ENCODE data around the gene UBIAD1. TPM values are rescaled to one million over a fixed set of nuclear protein-coding genes. Genes with fewer than 3 reads are reported as not detected.

Gene UBIAD1
- total and polyA plus RNA-seq, 9 of the 15 experiments (the other 6 are each of a cell fraction or from before 2014, with no cell fraction given): 6.2 to 34.3 (median 22.3) TPM

DNA sequence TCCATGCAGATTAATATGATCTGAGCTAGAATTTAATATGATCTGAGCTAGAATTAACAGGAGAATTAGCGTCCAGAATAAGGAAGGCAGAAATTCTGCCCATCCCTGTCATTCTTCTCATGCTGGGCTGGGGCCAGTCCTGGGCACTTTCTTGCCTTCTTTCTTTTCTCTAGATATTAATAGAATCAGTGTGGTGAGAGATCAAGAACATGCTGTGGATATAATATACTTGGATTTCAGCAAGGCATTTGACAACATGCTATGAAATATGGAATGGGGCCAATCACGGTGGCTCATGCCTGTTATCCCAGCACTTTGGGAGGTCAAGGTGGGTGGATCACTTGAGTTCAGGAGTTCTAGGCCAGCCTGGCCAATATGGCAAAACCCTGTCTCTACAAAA, 18.1 kb downstream of the UBIAD1 start:
- DNase-seq (ENCODE audit: extremely low read depth in 1 of 4, low spot score in 3 of 4) (no peak), FAIRE-seq (no peak), ATAC-seq (no peak)
- POLR2A ChIA-PET: interaction anchor here (0.6 to 1.4 kb wide), 4 partner anchors 8 to 165 kb away, joined by 3 read pairs; partner anchors contain the start of gene MTOR
- Histone ChIP-seq H3K9me3 (replicated peaks; ENCODE audit: control insufficient read depth, insufficient read depth, low read depth, low read length) (no peaks in the 10 kb centered on the region), H2AFZ (ENCODE audit: low read depth, low read length) (no peak overlapping the region), H3K4me3 (no peak overlapping the region), H3K27ac (ENCODE audit: extremely low read depth, low read depth, low read length) (no peak overlapping the region), H3K79me2 (ENCODE audit: control insufficient read depth, insufficient read depth, low read length) (no peaks in the 10 kb centered on the region; the same call in 2 of the 3 replicates), H3K9ac (ENCODE audit: insufficient read depth in 1 of 2, low read depth in 2 of 2, low read length in 2 of 2) (no peak overlapping the region), H3K4me1 (replicated peaks in 1 of 2; ENCODE audit: control insufficient read depth in 2 of 2, insufficient read depth in 2 of 2, low read length in 2 of 2) (no peaks in the 10 kb centered on the region), H3K9me1 (ENCODE audit: control insufficient read depth, insufficient read depth, low read length) (no peaks in the 10 kb centered on the region), H3K36me3 (ENCODE audit: control insufficient read depth, insufficient read depth, low read length) (peaks cover 48% of the 10 kb centered on the region), H3K27me3 (ENCODE audit: control insufficient read depth in 2 of 2, insufficient read depth in 2 of 2, low read length in 2 of 2) (no peaks in the 10 kb centered on the region), H4K20me1 (replicated peaks; ENCODE audit: control insufficient read depth, insufficient read depth, low read length) (0 out of 2 replicates have a peak, but pooled peaks cover 4% of the 10 kb centered on the region), H3K4me2 (ENCODE audit: insufficient read depth, low read length) (no peak overlapping the region)
- CTCF ChIA-PET (ENCODE audit: low intra/inter-chr PET ratio): no interaction called here
- in situ Hi-C loops (cut with MboI) (no loop called here), intact Hi-C loops (cut with micrococcal nuclease) (no loop called here)
- WGBS (ENCODE audit: insufficient coverage, low coverage, missing lambda C conversion rate): 67% methylated on average over 2 of the region's 2 CpGs
- no peak for TF ChIP-seq TBL1XR1 (IDR thresholded peaks at IDR 0.05; ENCODE audit: low read length in 2 of 2)
- TF ChIP-seq, protein P1, sequence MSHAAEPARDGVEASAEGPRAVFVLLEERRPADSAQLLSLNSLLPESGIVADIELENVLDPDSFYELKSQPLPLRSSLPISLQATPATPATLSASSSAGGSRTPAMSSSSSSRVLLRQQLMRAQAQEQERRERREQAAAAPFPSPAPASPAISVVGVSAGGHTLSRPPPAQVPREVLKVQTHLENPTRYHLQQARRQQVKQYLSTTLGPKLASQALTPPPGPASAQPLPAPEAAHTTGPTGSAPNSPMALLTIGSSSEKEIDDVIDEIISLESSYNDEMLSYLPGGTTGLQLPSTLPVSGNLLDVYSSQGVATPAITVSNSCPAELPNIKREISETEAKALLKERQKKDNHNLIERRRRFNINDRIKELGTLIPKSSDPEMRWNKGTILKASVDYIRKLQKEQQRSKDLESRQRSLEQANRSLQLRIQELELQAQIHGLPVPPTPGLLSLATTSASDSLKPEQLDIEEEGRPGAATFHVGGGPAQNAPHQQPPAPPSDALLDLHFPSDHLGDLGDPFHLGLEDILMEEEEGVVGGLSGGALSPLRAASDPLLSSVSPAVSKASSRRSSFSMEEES (CRISPR knock-in tag; IDR thresholded peaks at IDR 0.05): no peak
- no peak for TF ChIP-seq SUPT5H (IDR thresholded peaks at IDR 0.05)
- no peak for TF ChIP-seq NUFIP1 (IDR thresholded peaks at IDR 0.05; ENCODE audit: partially characterized antibody)
- no peak for TF ChIP-seq MECOM (CRISPR knock-in tag; IDR thresholded peaks at IDR 0.05)
- no peak for TF ChIP-seq NFIX (CRISPR knock-in tag; IDR thresholded peaks at IDR 0.05; ENCODE audit: low read depth)
- TF ChIP-seq NCOA2 (IDR thresholded peaks at IDR 0.05; ENCODE audit: partially characterized antibody in 2 of 2): no peak
- TF ChIP-seq TFAM (CRISPR knock-in tag; conservative IDR thresholded peaks at IDR 0.05): no peak
- no peak for TF ChIP-seq ETS2 (tag; IDR thresholded peaks at IDR 0.05; ENCODE audit: borderline replicate concordance, poor library complexity, severe bottlenecking)
- TF ChIP-seq ZC3H11A (IDR thresholded peaks at IDR 0.05; ENCODE audit: low read depth, low read length): no peak
- TF ChIP-seq MED1 (CRISPR knock-in tag; IDR thresholded peaks at IDR 0.05; ENCODE audit: borderline replicate concordance): no peak
- TF ChIP-seq MEF2A (IDR thresholded peaks at IDR 0.05; ENCODE audit: control insufficient read depth, low read depth, low read length): no peak
- no TSS peak for BruUV-seq (replicated peaks)
